ENCODE measurements around the gene MMP10.
A peak's percentile ranks its signal among the peaks of the same experiment; 100 is the strongest.

The MMP10 gene

GRCh38 chr11:102799681-102800340 is 19.4 kb upstream of the MMP10 start:
- Histone ChIP-seq H3K14ac (ENCODE audit: low read length in 2 of 2) (no peak overlapping the region), H2BK5ac (ENCODE audit: low read depth, low read length, poor library complexity, severe bottlenecking) (no peak overlapping the region), H2AFZ (ENCODE audit: low read depth, low read length) (peak overlapping the region; percentile 68), H2AK5ac (ENCODE audit: low read length, severe bottlenecking) (no peak overlapping the region), H2BK15ac (ENCODE audit: low read depth, poor library complexity, severe bottlenecking) (no peak overlapping the region), H2BK120ac (ENCODE audit: low read depth, low read length) (no peak overlapping the region), H3K36me3 (ENCODE audit: control insufficient read depth in 1 of 2, insufficient read depth in 2 of 2, low read depth in 1 of 2, low read length in 2 of 2) (peaks cover 0 to 3% of the 10 kb centered on the region in 2 experiments), H3K9me3 (ENCODE audit: control insufficient read depth, low read length) (no peaks in the 10 kb centered on the region), H3K4me1 (ENCODE audit: control insufficient read depth, insufficient read depth, low read depth, low read length) (peaks cover 2% of the 10 kb centered on the region), H4K8ac (ENCODE audit: low read length) (no peak overlapping the region), H3K27me3 (ENCODE audit: control insufficient read depth in 1 of 2, insufficient read depth in 1 of 2, low read length in 2 of 2) (no peaks in the 10 kb centered on the region), H3K18ac (ENCODE audit: low read depth in 1 of 2, low read length in 2 of 2) (no peak overlapping the region), H3K23ac (ENCODE audit: low read length in 2 of 2) (no peak overlapping the region), H2BK12ac (ENCODE audit: low read length in 2 of 2) (peak overlapping the region in 1 of 2 experiments; percentile 81), H3K4me2 (ENCODE audit: low read length, poor library complexity, severe bottlenecking) (no peak overlapping the region), H3K4ac (ENCODE audit: low read depth in 1 of 2, low read length in 2 of 2) (peak overlapping the region in 1 of 2 experiments; percentile 66), H3K79me1 (replicated peaks; ENCODE audit: low read length, poor library complexity, severe bottlenecking) (no peaks in the 10 kb centered on the region), H4K91ac (ENCODE audit: low read length) (no peak overlapping the region), H3K27ac (ENCODE audit: low read length, poor library complexity, severe bottlenecking) (no peak overlapping the region), H3K4me3 (ENCODE audit: insufficient read depth in 1 of 2, low read depth in 1 of 2, low read length in 2 of 2) (no peak overlapping the region), H3K9ac (ENCODE audit: low read length) (no peak overlapping the region)
- DNase-seq, result peak; percentile 54
- 72% methylated on average over 5 of the region's 6 CpGs for WGBS

- Histone ChIP-seq H2BK12ac (ENCODE audit: low read length in 2 of 2) (peak within 1 kb of the TSS in 1 of 2 experiments; percentile 90), H2BK120ac (ENCODE audit: low read depth, low read length) (no peak within 1 kb of the TSS)
- peak; percentile 89 for DNase-seq
These were observed 17.8 kb upstream of the MMP10 start, which contains the start of gene MMP1 for GRCh38 chr11:102798012-102798746. Gene MMP1 (minus strand): TSS chr11:102798160. CDS start chr11:102798092, 68 bp downstream.

GRCh38 chr11:102794382-102794781 is 14.0 kb upstream of the MMP10 start:
- DNase-seq, result peak; percentile 67
- no peak overlapping the region for H3K18ac ChIP-seq (ENCODE audit: low read depth in 1 of 2, low read length in 2 of 2)
- no peak overlapping the region for H2BK12ac ChIP-seq (ENCODE audit: low read length in 2 of 2)
- H3K14ac ChIP-seq (ENCODE audit: low read length in 2 of 2), result no peak overlapping the region
- no peaks in the 10 kb centered on the region for H3K79me1 ChIP-seq (replicated peaks; ENCODE audit: low read length, poor library complexity, severe bottlenecking)
- H3K9ac ChIP-seq (ENCODE audit: low read length), result no peak overlapping the region
- no peak overlapping the region for H4K91ac ChIP-seq (ENCODE audit: low read length)
- no peak overlapping the region for H4K8ac ChIP-seq (ENCODE audit: low read length)
- no peak overlapping the region for H3K27ac ChIP-seq (ENCODE audit: low read length, poor library complexity, severe bottlenecking)
- H3K4me3 ChIP-seq (ENCODE audit: insufficient read depth in 1 of 2, low read depth in 1 of 2, low read length in 2 of 2), result no peak overlapping the region
- H3K4ac ChIP-seq (ENCODE audit: low read depth in 1 of 2, low read length in 2 of 2), result no peak overlapping the region
- no peak overlapping the region for H2BK5ac ChIP-seq (ENCODE audit: low read depth, low read length, poor library complexity, severe bottlenecking)
- peaks cover 3% of the 10 kb centered on the region for H3K4me1 ChIP-seq (ENCODE audit: control insufficient read depth, insufficient read depth, low read depth, low read length)
- no peaks in the 10 kb centered on the region for H3K27me3 ChIP-seq (ENCODE audit: control insufficient read depth in 1 of 2, insufficient read depth in 1 of 2, low read length in 2 of 2)
- H3K23ac ChIP-seq (ENCODE audit: low read length in 2 of 2), result no peak overlapping the region
- H3K9me3 ChIP-seq (ENCODE audit: control insufficient read depth, low read length), result no peaks in the 10 kb centered on the region
- H2BK120ac ChIP-seq (ENCODE audit: low read depth, low read length), result no peak overlapping the region
- no peak overlapping the region for H2AFZ ChIP-seq (ENCODE audit: low read depth, low read length)
- no peak overlapping the region for H2AK5ac ChIP-seq (ENCODE audit: low read length, severe bottlenecking)
- no peak overlapping the region for H2BK15ac ChIP-seq (ENCODE audit: low read depth, poor library complexity, severe bottlenecking)
- H3K36me3 ChIP-seq (ENCODE audit: control insufficient read depth in 1 of 2, insufficient read depth in 2 of 2, low read depth in 1 of 2, low read length in 2 of 2), result peaks cover 0 to 10% of the 10 kb centered on the region in 2 experiments
- no peak overlapping the region for H3K4me2 ChIP-seq (ENCODE audit: low read length, poor library complexity, severe bottlenecking)

More at GRCh38 chr11:102798012-102798746, 17.8 kb upstream of the MMP10 start, which contains the start of gene MMP1:
- no peak within 1 kb of the TSS for H2AFZ ChIP-seq (ENCODE audit: low read depth, low read length)
- H3K14ac ChIP-seq (ENCODE audit: low read length in 2 of 2), result no peak within 1 kb of the TSS
- no peak within 1 kb of the TSS for H2BK15ac ChIP-seq (ENCODE audit: low read depth, poor library complexity, severe bottlenecking)
- no peak within 1 kb of the TSS for H3K27ac ChIP-seq (ENCODE audit: low read length, poor library complexity, severe bottlenecking)
- 94% methylated on average over 6 of the region's 7 CpGs for WGBS
- peak within 1 kb of the TSS in 1 of 2 experiments; percentile 26 for H3K4me3 ChIP-seq (ENCODE audit: insufficient read depth in 1 of 2, low read depth in 1 of 2, low read length in 2 of 2)
- peaks cover 0 to 7% of the 10 kb centered on the region in 2 experiments for H3K36me3 ChIP-seq (ENCODE audit: control insufficient read depth in 1 of 2, insufficient read depth in 2 of 2, low read depth in 1 of 2, low read length in 2 of 2)
- peak within 1 kb of the TSS in 1 of 2 experiments; percentile 32 for H3K4ac ChIP-seq (ENCODE audit: low read depth in 1 of 2, low read length in 2 of 2)
- no peaks in the 10 kb centered on the region for H3K79me1 ChIP-seq (replicated peaks; ENCODE audit: low read length, poor library complexity, severe bottlenecking)
- H3K27me3 ChIP-seq (ENCODE audit: control insufficient read depth in 1 of 2, insufficient read depth in 1 of 2, low read length in 2 of 2), result no peaks in the 10 kb centered on the region
- H3K23ac ChIP-seq (ENCODE audit: low read length in 2 of 2), result no peak within 1 kb of the TSS
- H4K8ac ChIP-seq (ENCODE audit: low read length), result no peak within 1 kb of the TSS
- no peak within 1 kb of the TSS for H3K4me2 ChIP-seq (ENCODE audit: low read length, poor library complexity, severe bottlenecking)
- H3K18ac ChIP-seq (ENCODE audit: low read depth in 1 of 2, low read length in 2 of 2), result peak within 1 kb of the TSS in 1 of 2 experiments; percentile 59
- no peak within 1 kb of the TSS for H4K91ac ChIP-seq (ENCODE audit: low read length)
- peaks cover 2% of the 10 kb centered on the region for H3K4me1 ChIP-seq (ENCODE audit: control insufficient read depth, insufficient read depth, low read depth, low read length)
- no peak within 1 kb of the TSS for H2BK5ac ChIP-seq (ENCODE audit: low read depth, low read length, poor library complexity, severe bottlenecking)
- H2AK5ac ChIP-seq (ENCODE audit: low read length, severe bottlenecking), result no peak within 1 kb of the TSS
- H3K9me3 ChIP-seq (ENCODE audit: control insufficient read depth, low read length), result no peaks in the 10 kb centered on the region
- no peak within 1 kb of the TSS for H3K9ac ChIP-seq (ENCODE audit: low read length)

- H3K9me3 ChIP-seq (ENCODE audit: control insufficient read depth, low read length), result no peaks in the 10 kb centered on the region
- H3K4ac ChIP-seq (ENCODE audit: low read depth in 1 of 2, low read length in 2 of 2), result no peak overlapping the region
- no peak overlapping the region for H3K14ac ChIP-seq (ENCODE audit: low read length in 2 of 2)
- no peak overlapping the region for H3K9ac ChIP-seq (ENCODE audit: low read length)
- no peak overlapping the region for H4K8ac ChIP-seq (ENCODE audit: low read length)
- peaks cover 3% of the 10 kb centered on the region for H3K4me1 ChIP-seq (ENCODE audit: control insufficient read depth, insufficient read depth, low read depth, low read length)
- no peak overlapping the region for H4K91ac ChIP-seq (ENCODE audit: low read length)
- H3K79me1 ChIP-seq (replicated peaks; ENCODE audit: low read length, poor library complexity, severe bottlenecking), result no peaks in the 10 kb centered on the region
- 92% methylated on average over 4 of the region's 6 CpGs for WGBS
- H3K18ac ChIP-seq (ENCODE audit: low read depth in 1 of 2, low read length in 2 of 2), result no peak overlapping the region
- H2AFZ ChIP-seq (ENCODE audit: low read depth, low read length), result no peak overlapping the region
- H3K27me3 ChIP-seq (ENCODE audit: control insufficient read depth in 1 of 2, insufficient read depth in 1 of 2, low read length in 2 of 2), result no peaks in the 10 kb centered on the region
- no peak overlapping the region for H3K27ac ChIP-seq (ENCODE audit: low read length, poor library complexity, severe bottlenecking)
- H3K4me3 ChIP-seq (ENCODE audit: insufficient read depth in 1 of 2, low read depth in 1 of 2, low read length in 2 of 2), result no peak overlapping the region
- no peak overlapping the region for H2BK12ac ChIP-seq (ENCODE audit: low read length in 2 of 2)
- H2BK5ac ChIP-seq (ENCODE audit: low read depth, low read length, poor library complexity, severe bottlenecking), result no peak overlapping the region
- no peak overlapping the region for H2BK120ac ChIP-seq (ENCODE audit: low read depth, low read length)
- no peak overlapping the region for H2BK15ac ChIP-seq (ENCODE audit: low read depth, poor library complexity, severe bottlenecking)
- no peak overlapping the region for H3K4me2 ChIP-seq (ENCODE audit: low read length, poor library complexity, severe bottlenecking)
- H3K36me3 ChIP-seq (ENCODE audit: control insufficient read depth in 1 of 2, insufficient read depth in 2 of 2, low read depth in 1 of 2, low read length in 2 of 2), result peaks cover 0 to 10% of the 10 kb centered on the region in 2 experiments
- no peak for DNase-seq
- H3K23ac ChIP-seq (ENCODE audit: low read length in 2 of 2), result no peak overlapping the region
- no peak overlapping the region for H2AK5ac ChIP-seq (ENCODE audit: low read length, severe bottlenecking)
These were observed 13.4 kb upstream of the MMP10 start for GRCh38 chr11:102793677-102794290.
